SU-DHL-6 (cell line): ENCODE measurements around the gene KCNQ1OT1.
"Not testable (repeated sequence)": the region's sequence is repeated elsewhere in the genome, so short reads cannot be mapped to it uniquely, and the experiment has no call there.

Experiments
- H2AFZ ChIP-seq: fragments of 200-600 bp; sonication (generic); 2 replicates; pipeline ENCODE4 v1.6.1; 2014; ENCODE audit warnings: low read depth, mild to moderate bottlenecking, moderate library complexity, mixed read lengths, antibody characterized with exemption, low read length; ENCODE audit not compliant: severe bottlenecking
- H3F3A ChIP-seq: fragments of 200-600 bp; shearing (Covaris generic); 2 replicates; pipeline ENCODE4 v1.6.0; 2016; ENCODE audit warnings: antibody characterized with exemption, mild to moderate bottlenecking; ENCODE audit not compliant: insufficient read depth
- H3K27ac ChIP-seq: fragments of 200-600 bp; sonication (generic); 2 replicates; pipeline ENCODE4 v1.5.1; 2016; ENCODE audit warnings: low read depth, mild to moderate bottlenecking, low read length, moderate library complexity, mixed read lengths
- H3K27me3 ChIP-seq: fragments of 200-600 bp; sonication (generic), shearing (Covaris generic); 2 replicates; pipeline ENCODE4 v1.6.0; 2014; ENCODE audit warnings: mild to moderate bottlenecking, low read length
- H3K36me3 ChIP-seq: fragments of 200-600 bp; sonication (generic); 2 replicates; pipeline ENCODE4 v1.6.1; 2014; ENCODE audit warnings: mild to moderate bottlenecking, low read length, mixed read lengths
- H3K4me2 ChIP-seq: fragments of 300-600, 200-600 bp; shearing (Covaris generic), sonication (generic); 2 replicates; pipeline ENCODE4 v1.6.0; 2014; ENCODE audit warnings: low read length, low read depth, mild to moderate bottlenecking; ENCODE audit not compliant: poor library complexity, severe bottlenecking
- H3K4me3 ChIP-seq: fragments of 200-600 bp; sonication (generic); 2 replicates; pipeline ENCODE4 v1.5.1; 2014; ENCODE audit warnings: antibody characterized with exemption, low read length, mild to moderate bottlenecking, mixed read lengths; ENCODE audit not compliant: insufficient read depth, poor library complexity, severe bottlenecking
- H3K79me2 ChIP-seq: fragments of 200-600 bp; sonication (generic); 2 replicates; pipeline ENCODE4 v1.6.1; 2014; ENCODE audit warnings: mild to moderate bottlenecking, low read length, moderate library complexity; ENCODE audit not compliant: insufficient read depth
- H3K9ac ChIP-seq: fragments of 200-600 bp; sonication (generic); 2 replicates; pipeline ENCODE4 v1.7.0; 2014; ENCODE audit warnings: mild to moderate bottlenecking, low read length
- H3K9me2 ChIP-seq: fragments of 200-600 bp; sonication (generic); replicated peaks from 2 replicates; pipeline ENCODE4 v1.6.1; 2014; ENCODE audit warnings: low read length; ENCODE audit not compliant: insufficient read depth
- H3K9me3 ChIP-seq: fragments of 200-600 bp; sonication (generic); 2 replicates; pipeline ENCODE4 v1.6.1; 2014; ENCODE audit warnings: low read length, mixed read lengths; ENCODE audit not compliant: insufficient read depth
- H4K20me1 ChIP-seq: fragments of 200-600 bp; sonication (generic); 2 replicates; pipeline ENCODE4 v1.6.1; 2014; ENCODE audit warnings: low read depth, mild to moderate bottlenecking, antibody characterized with exemption, low read length, moderate library complexity, mixed read lengths
- EZH2phosphoT487 ChIP-seq: fragments of 200-600 bp; sonication (generic), shearing (Covaris generic); conservative IDR thresholded peaks from 2 replicates; pipeline ENCODE4 v1.6.1; 2018; ENCODE audit warnings: mild to moderate bottlenecking, antibody characterized with exemption, low read length, moderate library complexity, mixed read lengths
- TF ChIP-seq, protein P1 (sequence below): fragments of 200-600 bp; sonication (generic); IDR thresholded peaks from one replicate; pipeline ENCODE4 v1.5.1; 2017; ENCODE audit warnings: antibody characterized with exemption, mild to moderate bottlenecking, low read length, moderate library complexity; ENCODE audit not compliant: insufficient read depth, poor library complexity, severe bottlenecking

Gene KCNQ1OT1

DNA sequence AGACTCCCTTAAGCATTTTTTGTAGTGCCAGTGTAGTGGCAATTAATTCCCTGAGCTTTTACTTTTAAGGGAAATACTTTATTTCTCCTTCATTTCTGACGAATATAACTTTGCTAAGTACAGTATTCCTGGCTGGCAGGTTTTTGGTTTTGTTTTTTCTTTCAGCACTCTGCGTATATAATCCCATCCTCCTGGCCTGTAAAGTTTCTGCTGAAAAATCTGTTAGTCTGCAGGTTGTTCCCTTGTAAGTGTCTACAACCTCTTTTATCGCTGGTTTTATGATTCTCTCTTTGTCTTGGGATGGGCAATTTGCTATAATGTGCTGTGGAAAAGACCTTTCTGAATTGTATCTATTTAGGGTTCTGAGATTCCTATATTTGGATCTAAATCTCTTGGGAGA lies 56.0 kb downstream of the KCNQ1OT1 start:
- H3K36me3 ChIP-seq = no peaks in the 10 kb centered on the region
- no peak overlapping the region for H3K9ac ChIP-seq
- H3K4me2 ChIP-seq = no peak overlapping the region
- H3K27me3 ChIP-seq = no peaks in the 10 kb centered on the region; the same call in 1 of the 2 replicates
- TF ChIP-seq, protein P1, sequence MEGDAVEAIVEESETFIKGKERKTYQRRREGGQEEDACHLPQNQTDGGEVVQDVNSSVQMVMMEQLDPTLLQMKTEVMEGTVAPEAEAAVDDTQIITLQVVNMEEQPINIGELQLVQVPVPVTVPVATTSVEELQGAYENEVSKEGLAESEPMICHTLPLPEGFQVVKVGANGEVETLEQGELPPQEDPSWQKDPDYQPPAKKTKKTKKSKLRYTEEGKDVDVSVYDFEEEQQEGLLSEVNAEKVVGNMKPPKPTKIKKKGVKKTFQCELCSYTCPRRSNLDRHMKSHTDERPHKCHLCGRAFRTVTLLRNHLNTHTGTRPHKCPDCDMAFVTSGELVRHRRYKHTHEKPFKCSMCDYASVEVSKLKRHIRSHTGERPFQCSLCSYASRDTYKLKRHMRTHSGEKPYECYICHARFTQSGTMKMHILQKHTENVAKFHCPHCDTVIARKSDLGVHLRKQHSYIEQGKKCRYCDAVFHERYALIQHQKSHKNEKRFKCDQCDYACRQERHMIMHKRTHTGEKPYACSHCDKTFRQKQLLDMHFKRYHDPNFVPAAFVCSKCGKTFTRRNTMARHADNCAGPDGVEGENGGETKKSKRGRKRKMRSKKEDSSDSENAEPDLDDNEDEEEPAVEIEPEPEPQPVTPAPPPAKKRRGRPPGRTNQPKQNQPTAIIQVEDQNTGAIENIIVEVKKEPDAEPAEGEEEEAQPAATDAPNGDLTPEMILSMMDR = no peak
- no peak for TF ChIP-seq EZH2phosphoT487
- no peaks in the 10 kb centered on the region for H3F3A ChIP-seq
- H3K9me3 ChIP-seq = 0 out of 2 replicates have a peak, but pooled peaks cover 5% of the 10 kb centered on the region
- no peaks in the 10 kb centered on the region for H4K20me1 ChIP-seq
- no peak overlapping the region for H3K4me3 ChIP-seq
- H2AFZ ChIP-seq = no peak overlapping the region
- no peaks in the 10 kb centered on the region for H3K79me2 ChIP-seq
- H3K9me2 ChIP-seq = no peaks in the 10 kb centered on the region
- no peak overlapping the region for H3K27ac ChIP-seq

DNA sequence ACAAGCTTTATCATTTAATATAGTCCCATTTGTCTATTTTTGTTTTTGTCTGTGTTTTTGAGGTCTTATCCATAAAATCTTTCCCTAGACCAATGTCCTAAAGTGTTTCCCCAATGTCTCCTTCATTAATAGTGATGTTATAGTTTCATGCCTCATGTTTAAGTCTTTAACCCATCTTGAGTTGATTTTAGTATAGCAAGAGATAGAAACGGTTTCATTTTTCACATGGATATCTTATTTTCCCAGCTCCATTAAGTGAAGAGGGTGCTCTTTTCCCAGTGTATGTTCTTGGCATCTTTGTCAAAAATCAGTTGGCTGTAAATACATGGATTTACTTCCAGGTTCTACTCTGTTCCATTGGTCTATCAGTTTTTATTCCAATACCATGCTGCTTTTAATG lies 58.2 kb downstream of the KCNQ1OT1 start:
- H3K4me3 ChIP-seq = no peak overlapping the region
- H4K20me1 ChIP-seq = no peaks in the 10 kb centered on the region
- H3K4me2 ChIP-seq = no peak overlapping the region
- H3K36me3 ChIP-seq = no peaks in the 10 kb centered on the region
- H3K79me2 ChIP-seq = no peaks in the 10 kb centered on the region
- no peaks in the 10 kb centered on the region for H3K27me3 ChIP-seq
- no peak overlapping the region for H2AFZ ChIP-seq
- TF ChIP-seq, protein P1 = no peak
- TF ChIP-seq EZH2phosphoT487 = no peak
- no peak overlapping the region for H3K9ac ChIP-seq
- H3K9me3 ChIP-seq = 0 out of 2 replicates have a peak, but pooled peaks cover 5% of the 10 kb centered on the region
- no peaks in the 10 kb centered on the region for H3F3A ChIP-seq
- H3K9me2 ChIP-seq = no peaks in the 10 kb centered on the region
- H3K27ac ChIP-seq = no peak overlapping the region

DNA sequence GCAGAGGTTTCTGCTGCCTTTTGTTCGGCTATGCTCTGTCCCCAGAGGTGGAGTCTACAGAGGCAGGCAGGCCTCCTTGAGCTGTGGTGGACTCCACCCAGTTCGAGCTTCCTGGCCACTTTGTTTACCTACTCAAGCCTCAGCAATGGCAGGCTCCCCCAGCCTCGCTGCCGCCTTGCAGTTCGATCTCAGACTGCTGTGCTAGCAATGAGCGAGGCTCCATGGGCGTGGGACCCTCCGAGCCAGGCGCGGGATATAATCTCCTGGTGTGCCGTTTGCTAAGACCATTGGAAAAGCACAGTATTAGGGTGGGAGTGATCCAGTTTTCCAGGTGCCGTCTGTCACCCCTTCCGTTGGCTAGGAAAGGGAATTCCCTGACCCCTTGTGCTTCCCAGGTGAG lies 60.0 kb downstream of the KCNQ1OT1 start:
- H3K79me2 ChIP-seq, H3K4me3 ChIP-seq: not testable (repeated sequence)

DNA sequence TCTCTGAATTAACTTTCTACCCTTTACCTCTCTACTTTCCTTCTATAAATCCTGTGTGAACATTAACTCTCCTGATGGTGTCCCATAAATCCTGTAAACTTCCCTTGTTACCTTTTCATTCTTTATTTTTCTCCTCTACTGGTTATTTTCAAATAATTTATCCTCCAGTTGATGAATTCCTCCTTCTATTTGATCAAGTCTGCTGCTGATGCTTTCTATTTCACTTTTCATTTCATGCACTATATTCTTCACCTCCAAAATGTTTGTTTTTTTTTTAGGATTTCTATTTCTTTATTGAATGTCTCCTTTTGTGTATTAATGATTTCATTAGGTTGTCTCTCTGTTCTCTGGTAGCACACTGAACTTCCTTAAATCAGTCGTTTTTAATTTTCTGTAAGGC lies 68.6 kb downstream of the KCNQ1OT1 start:
- H3K9me3 ChIP-seq = peaks cover 8% of the 10 kb centered on the region; the same call in 1 of the 2 replicates
- H3K4me3 ChIP-seq = no peak overlapping the region
- no peak overlapping the region for H3K27ac ChIP-seq
- TF ChIP-seq, protein P1 = no peak
- no peak for TF ChIP-seq EZH2phosphoT487
- H3K4me2 ChIP-seq = no peak overlapping the region
- H3K9me2 ChIP-seq = no peaks in the 10 kb centered on the region
- no peaks in the 10 kb centered on the region for H3K36me3 ChIP-seq
- H2AFZ ChIP-seq = no peak overlapping the region
- no peaks in the 10 kb centered on the region for H3F3A ChIP-seq
- no peaks in the 10 kb centered on the region for H4K20me1 ChIP-seq
- H3K79me2 ChIP-seq = no peaks in the 10 kb centered on the region
- H3K9ac ChIP-seq = no peak overlapping the region
- H3K27me3 ChIP-seq = no peaks in the 10 kb centered on the region

More for the DNA sequence above, 60.0 kb downstream of the KCNQ1OT1 start:
- H3K27me3 ChIP-seq, H4K20me1 ChIP-seq, H3K9me2 ChIP-seq, H3K9ac ChIP-seq, H3K27ac ChIP-seq, H3K36me3 ChIP-seq, H3K9me3 ChIP-seq, H2AFZ ChIP-seq, H3F3A ChIP-seq, H3K4me2 ChIP-seq: not testable (repeated sequence)
